OCI-LY7 (cell line): ENCODE data around the gene DNHD1. TPM values are rescaled to one million over a fixed set of nuclear protein-coding genes. Genes with fewer than 3 reads are reported as not detected.

Experiments used
- BruUV-seq: library from RNA; stranded (reverse); fragments of 400-500 nt; replicated peaks from 2 replicates; lab custom pipeline; 2021; lab: Mats Ljungman, UMichigan
- CTCF ChIA-PET: fragments of 300-600 bp; sonication (Branson Sonifier 250); formaldehyde crosslinking; loops from one replicate; lab custom pipeline; 2022; ENCODE audit warnings: antibody characterized with exemption; ENCODE audit not compliant: unreplicated experiment; lab: Charles Lee
- POLR2A ChIA-PET: fragments of 300-600 bp; sonication (Branson Sonifier 250); formaldehyde crosslinking; loops from one replicate; lab custom pipeline; 2022; ENCODE audit warnings: antibody characterized with exemption; lab: Charles Lee
- DNase-seq: peaks from one replicate; pipeline ENCODE4 v3.0.0-alpha.2; 2015; ENCODE audit warnings: low spot score
- H2AFZ ChIP-seq: fragments of 200-600 bp; sonication (generic), shearing (Covaris generic); 2 replicates; pipeline ENCODE4 v1.6.1; 2014; ENCODE audit warnings: mild to moderate bottlenecking, antibody characterized with exemption, low read length, moderate library complexity
- H3K27ac ChIP-seq: fragments of 200-600 bp; sonication (generic); 2 replicates; pipeline ENCODE4 v1.5.1; 2014; ENCODE audit warnings: mixed run types, low read depth, mild to moderate bottlenecking, moderate library complexity, low read length, inconsistent platforms; ENCODE audit not compliant: poor library complexity, severe bottlenecking
- H3K36me3 ChIP-seq: fragments of 200-600 bp; sonication (generic); 2 replicates; pipeline ENCODE4 v1.6.1; 2014; ENCODE audit warnings: mild to moderate bottlenecking, antibody characterized with exemption, low read length, moderate library complexity, mixed read lengths; ENCODE audit not compliant: insufficient read depth
- H3K4me1 ChIP-seq: fragments of 200-600 bp; sonication (generic); 2 replicates; pipeline ENCODE4 v1.5.1; 2014; ENCODE audit warnings: mild to moderate bottlenecking, low read length; ENCODE audit not compliant: insufficient read depth, poor library complexity, severe bottlenecking
- H3K4me2 ChIP-seq: fragments of 200-600 bp; sonication (generic); 2 replicates; pipeline ENCODE4 v1.6.1; 2014; ENCODE audit warnings: mild to moderate bottlenecking, low read length
- H3K4me3 ChIP-seq: fragments of 200-600 bp; sonication (generic); 2 replicates; pipeline ENCODE4 v1.5.1; 2014; ENCODE audit warnings: mild to moderate bottlenecking, low read depth, low read length; ENCODE audit not compliant: poor library complexity, severe bottlenecking
- H3K79me2 ChIP-seq: fragments of 200-600 bp; sonication (generic); 2 replicates; pipeline ENCODE4 v1.6.1; 2016; ENCODE audit warnings: low read depth, mild to moderate bottlenecking, low read length, moderate library complexity, mixed read lengths; ENCODE audit not compliant: insufficient read depth
- H3K9me2 ChIP-seq: fragments of 200-600 bp; sonication (generic); 2 replicates; pipeline ENCODE4 v1.6.1; 2016; ENCODE audit warnings: mild to moderate bottlenecking, low read length, mixed read lengths; ENCODE audit not compliant: insufficient read depth
- H3K9me3 ChIP-seq: fragments of 200-600 bp; sonication (generic); 2 replicates; pipeline ENCODE4 v1.6.1; 2014; ENCODE audit warnings: mild to moderate bottlenecking, mixed run types, low read length, mixed read lengths
- H4K20me1 ChIP-seq: fragments of 200-600 bp; sonication (generic); 2 replicates; pipeline ENCODE4 v1.6.1; 2014; ENCODE audit warnings: mild to moderate bottlenecking, antibody characterized with exemption, low read length, moderate library complexity, mixed read lengths; ENCODE audit not compliant: insufficient read depth
- CTCF ChIP-seq: fragments of 200-600 bp; sonication (generic); conservative IDR thresholded peaks from 2 replicates; pipeline ENCODE4 v1.5.1; 2014; ENCODE audit warnings: mild to moderate bottlenecking, antibody characterized with exemption, low read length, moderate library complexity, mixed read lengths
- EZH2phosphoT487 ChIP-seq: fragments of 200-600 bp; sonication (generic); IDR thresholded peaks from 2 replicates; pipeline ENCODE4 v1.6.1; 2018; ENCODE audit warnings: low read depth, borderline replicate concordance, mild to moderate bottlenecking, mixed run types, antibody characterized with exemption, low read length, moderate library complexity, mixed read lengths
- intact Hi-C: fragments of 100-400 bp; cut with micrococcal nuclease; formaldehyde crosslinking; loops from one replicate; pipeline ENCODE4 v1.10.0; 2022; ENCODE audit not compliant: unreplicated experiment
- total RNA-seq, 2 experiments: library from RNA; depleted of rRNA in 1 of 2; stranded (reverse); fragments of >200 nt in 1 of 2; shearing (Covaris generic) in 1 of 2; gene quantifications; 2 replicates each; pipeline ENCODE4 v1.2.3, GENCODE V29; 2014 to 2022

Gene DNHD1
- total RNA-seq, 2 experiments from 2014 or later, result 24.3 to 52.7 TPM

DNA sequence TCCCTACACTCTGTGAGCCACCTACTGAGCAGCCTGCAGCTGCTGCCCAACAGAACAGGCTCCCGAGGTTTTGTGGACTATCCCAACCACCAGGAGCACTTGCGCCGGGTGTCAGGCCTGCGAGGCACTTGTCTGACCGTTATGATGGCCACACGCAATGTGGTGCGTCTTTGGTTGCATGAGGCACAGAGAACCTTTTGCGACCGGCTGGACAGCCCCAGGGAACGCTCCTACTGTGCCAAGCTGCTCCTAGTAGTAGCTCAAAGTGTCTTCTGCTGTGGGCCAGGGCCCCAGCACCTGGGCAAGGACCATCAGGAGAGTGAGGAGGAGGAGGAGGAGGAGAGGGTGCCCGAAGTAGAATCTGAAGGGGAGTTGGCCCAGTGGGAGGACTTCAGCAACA, 60.0 kb downstream of the DNHD1 start:
- intact Hi-C loops, result no loop called here
- no peaks in the 10 kb centered on the region for H4K20me1 ChIP-seq
- no peak overlapping the region for H2AFZ ChIP-seq
- no TSS peak for BruUV-seq
- H3K4me3 ChIP-seq, result no peak overlapping the region
- H3K4me1 ChIP-seq, result no peaks in the 10 kb centered on the region
- H3K9me2 ChIP-seq, result no peaks in the 10 kb centered on the region
- ChIA-PET POLR2A (no interaction called here), CTCF (no interaction called here)
- no peaks in the 10 kb centered on the region for H3K79me2 ChIP-seq
- no peak for DNase-seq
- H3K27ac ChIP-seq, result no peak overlapping the region
- TF ChIP-seq CTCF (no peak), EZH2phosphoT487 (no peak)
- H3K4me2 ChIP-seq, result no peak overlapping the region
- H3K36me3 ChIP-seq, result no peaks in the 10 kb centered on the region
- no peaks in the 10 kb centered on the region for H3K9me3 ChIP-seq

- Histone ChIP-seq H3K4me2 (no peak overlapping the region), H3K36me3 (no peaks in the 10 kb centered on the region), H3K9me3 (no peaks in the 10 kb centered on the region), H3K79me2 (no peaks in the 10 kb centered on the region), H4K20me1 (no peaks in the 10 kb centered on the region), H3K4me3 (no peak overlapping the region), H2AFZ (no peak overlapping the region), H3K27ac (no peak overlapping the region), H3K9me2 (no peaks in the 10 kb centered on the region), H3K4me1 (no peaks in the 10 kb centered on the region)
- intact Hi-C loops, result no loop called here
- ChIA-PET CTCF (no interaction called here), POLR2A (interaction anchor here (0.6 kb wide), 1 partner anchor 331 kb away, joined by 3 read pairs; no protein-coding TSS in a partner anchor)
- DNase-seq, result no peak
- TF ChIP-seq CTCF, result no peak
- no peak for TF ChIP-seq EZH2phosphoT487
- no TSS peak for BruUV-seq
Measured at GRCh38 chr11:6557761-6558674, 60.9 kb downstream of the DNHD1 start.

GRCh38 chr11:6559369-6559768, 62.3 kb downstream of the DNHD1 start:
- Histone ChIP-seq H3K4me1 (no peaks in the 10 kb centered on the region), H4K20me1 (no peaks in the 10 kb centered on the region), H3K27ac (no peak overlapping the region), H3K4me3 (no peak overlapping the region), H3K4me2 (no peak overlapping the region), H2AFZ (no peak overlapping the region), H3K79me2 (no peaks in the 10 kb centered on the region), H3K9me3 (no peaks in the 10 kb centered on the region), H3K36me3 (no peaks in the 10 kb centered on the region), H3K9me2 (no peaks in the 10 kb centered on the region)
- CTCF ChIA-PET, result no interaction called here
- BruUV-seq, result no TSS peak
- DNase-seq, result no peak
- POLR2A ChIA-PET, result interaction anchor here (0.5 kb wide), 1 partner anchor 130 kb away, joined by 5 read pairs; no protein-coding TSS in a partner anchor
- intact Hi-C loops, result no loop called here
- TF ChIP-seq EZH2phosphoT487, result no peak
- no peak for TF ChIP-seq CTCF
